HCT116 (cell line): Measurements from ENCODE around the gene PRKG1.

ENCODE experiments used
- EZH2 ChIP-seq: fragments of 200-600 bp; sonication (generic); IDR thresholded peaks from 2 replicates; pipeline ENCODE4 v1.6.1; 2017; ENCODE audit warnings: antibody characterized with exemption, mixed run types
- JUND ChIP-seq: IDR thresholded peaks from 2 replicates; pipeline ENCODE4 v1.6.1; 2012
- POLR2AphosphoS5 ChIP-seq: IDR thresholded peaks from 2 replicates; pipeline ENCODE4 v1.6.1; 2011; ENCODE audit warnings: mild to moderate bottlenecking, low read depth, low read length, moderate library complexity
- SP1 ChIP-seq: IDR thresholded peaks from 2 replicates; pipeline ENCODE4 v1.6.1; 2012; ENCODE audit warnings: low read depth
- YY1 ChIP-seq: IDR thresholded peaks from 2 replicates; pipeline ENCODE4 v1.6.1; 2011; ENCODE audit warnings: low read length, low read depth, moderate library complexity, mild to moderate bottlenecking; ENCODE audit not compliant: insufficient replicate concordance; ENCODE audit errors: extremely low read depth
- TF ChIP-seq, protein P1 (sequence below), 3 experiments: fragments of 200-600 bp in 1 of 3; sonication (generic) in 1 of 3; IDR thresholded peaks in 2 of 3; conservative IDR thresholded peaks in 1 of 3; 2 replicates each; pipeline ENCODE4 v1.5.1; 2012 to 2017; ENCODE audit warnings: low read depth in 2 of 3, low read length in 2 of 3, antibody characterized with exemption in 1 of 3, borderline replicate concordance in 1 of 3, control low read depth in 1 of 3, mild to moderate bottlenecking in 1 of 3, mixed read lengths in 1 of 3, mixed run types in 1 of 3, moderate library complexity in 1 of 3; ENCODE audit not compliant: insufficient read depth in 1 of 3

GRCh38 chr10:52004342-52004949 is 930.2 kb downstream of the PRKG1 start:
- TF ChIP-seq, protein P1, sequence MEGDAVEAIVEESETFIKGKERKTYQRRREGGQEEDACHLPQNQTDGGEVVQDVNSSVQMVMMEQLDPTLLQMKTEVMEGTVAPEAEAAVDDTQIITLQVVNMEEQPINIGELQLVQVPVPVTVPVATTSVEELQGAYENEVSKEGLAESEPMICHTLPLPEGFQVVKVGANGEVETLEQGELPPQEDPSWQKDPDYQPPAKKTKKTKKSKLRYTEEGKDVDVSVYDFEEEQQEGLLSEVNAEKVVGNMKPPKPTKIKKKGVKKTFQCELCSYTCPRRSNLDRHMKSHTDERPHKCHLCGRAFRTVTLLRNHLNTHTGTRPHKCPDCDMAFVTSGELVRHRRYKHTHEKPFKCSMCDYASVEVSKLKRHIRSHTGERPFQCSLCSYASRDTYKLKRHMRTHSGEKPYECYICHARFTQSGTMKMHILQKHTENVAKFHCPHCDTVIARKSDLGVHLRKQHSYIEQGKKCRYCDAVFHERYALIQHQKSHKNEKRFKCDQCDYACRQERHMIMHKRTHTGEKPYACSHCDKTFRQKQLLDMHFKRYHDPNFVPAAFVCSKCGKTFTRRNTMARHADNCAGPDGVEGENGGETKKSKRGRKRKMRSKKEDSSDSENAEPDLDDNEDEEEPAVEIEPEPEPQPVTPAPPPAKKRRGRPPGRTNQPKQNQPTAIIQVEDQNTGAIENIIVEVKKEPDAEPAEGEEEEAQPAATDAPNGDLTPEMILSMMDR (IDR thresholded peaks at IDR 0.05 in 2 of 3, conservative IDR thresholded peaks at IDR 0.05 in 1 of 3; ENCODE audit: borderline replicate concordance in 1 of 3, insufficient read depth in 1 of 3, low read depth in 2 of 3, low read length in 2 of 3) = peak; percentile 26 to 62 (median 58); a peak in 5 of 6 replicates
- TF ChIP-seq SP1 = no peak
- TF ChIP-seq EZH2 = no peak
- no peak for TF ChIP-seq JUND
- no peak for TF ChIP-seq YY1
- no peak for TF ChIP-seq POLR2AphosphoS5
